GM12873 (cell line): ENCODE results near the gene KANTR.
A peak's percentile ranks its signal among the peaks of the same experiment; 100 is the strongest.

ENCODE experiments used
- CTCF ChIP-seq: IDR thresholded peaks from 2 replicates; pipeline ENCODE4 v1.5.1; 2012; ENCODE audit warnings: low read depth, mild to moderate bottlenecking, moderate library complexity, low read length, control low read depth; ENCODE audit not compliant: insufficient read depth; ENCODE audit errors: missing control alignments

Gene KANTR

GRCh38 chrX:53088136-53088974 is 5.6 kb upstream of the KANTR start:
- TF ChIP-seq CTCF = no peak

- peak; percentile 76 for TF ChIP-seq CTCF
Observed at GRCh38 chrX:53089224-53089842, 4.6 kb upstream of the KANTR start.

- TF ChIP-seq CTCF = no peak
Observed at GRCh38 chrX:53089925-53090324, 4.0 kb upstream of the KANTR start.

GRCh38 chrX:53091354-53091753 is 2.6 kb upstream of the KANTR start:
- no peak for TF ChIP-seq CTCF

GRCh38 chrX:53093177-53093655 is 726 bp upstream of the KANTR start:
- peak; percentile 56 for TF ChIP-seq CTCF

GRCh38 chrX:53094582-53094905 is 602 bp downstream of the KANTR start:
- TF ChIP-seq CTCF = no peak

- no peak for TF ChIP-seq CTCF
Observed at GRCh38 chrX:53095796-53096195, 1.9 kb downstream of the KANTR start.
